Right forelimb (tissue), 1 donor: ENCODE measurements around the gene BNC2.

Experiments used
- DNase-seq: peaks from one replicate; pipeline ENCODE4 v3.0.0-alpha.2; 2018

The BNC2 gene

GRCh38 chr9:16668734-16669295, 201.7 kb downstream of the BNC2 start:
- DNase-seq: no peak

DNA sequence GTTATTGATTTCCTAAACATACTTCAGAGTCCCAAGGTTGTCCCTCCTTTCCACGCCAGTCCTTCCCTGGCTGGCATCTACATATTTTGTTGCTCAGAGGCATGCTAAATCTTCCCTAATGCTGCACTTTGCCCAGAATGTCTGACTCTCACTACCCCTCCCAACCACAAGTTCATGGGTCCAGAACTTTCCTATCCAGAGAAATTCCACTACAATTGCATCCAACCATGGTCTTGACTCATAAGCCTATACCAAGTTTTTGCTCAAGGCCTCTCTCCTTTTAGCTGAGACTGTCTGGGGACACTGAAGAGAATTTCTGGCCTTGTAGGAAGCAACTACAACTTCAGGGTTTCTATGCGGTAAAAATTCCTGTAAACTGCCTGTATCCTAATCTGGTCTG, 206.3 kb downstream of the BNC2 start:
- no peak for DNase-seq

GRCh38 chr9:16661816-16662215, 208.7 kb downstream of the BNC2 start:
- no peak for DNase-seq

GRCh38 chr9:16659096-16659495, 211.4 kb downstream of the BNC2 start:
- DNase-seq: no peak

DNA sequence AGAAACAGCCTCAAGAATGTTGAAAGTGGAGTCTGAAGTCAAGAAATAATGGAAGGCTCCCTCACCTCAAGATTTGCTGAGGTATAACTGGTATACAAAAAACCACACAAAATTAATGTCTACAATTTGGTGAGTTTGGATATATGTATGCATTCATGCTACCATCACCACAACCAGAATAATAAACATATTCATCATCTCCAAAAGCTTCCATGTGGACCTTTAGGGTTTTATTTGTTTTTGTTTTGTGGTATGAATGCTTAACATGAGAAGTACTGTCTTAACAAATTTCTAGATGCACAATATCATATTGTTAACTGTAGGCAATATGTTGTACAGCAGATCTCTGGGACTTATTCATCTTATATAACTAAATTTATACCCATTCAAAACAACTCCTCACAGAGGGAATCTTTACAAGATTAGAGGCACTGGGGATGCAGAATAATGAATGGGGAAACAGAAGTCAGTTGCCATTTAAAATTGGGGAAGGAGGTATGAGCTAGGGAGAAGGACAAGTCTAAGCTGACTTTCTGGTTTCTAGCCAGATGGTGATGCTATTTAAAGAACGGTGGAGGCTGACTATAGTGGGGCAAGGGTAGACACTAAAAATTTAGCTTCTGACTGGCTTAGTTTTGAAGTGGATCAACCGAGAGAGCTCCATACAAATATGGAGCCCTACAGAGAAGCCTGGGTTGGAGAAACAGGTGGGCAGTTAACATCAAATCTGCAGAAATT, 213.9 kb downstream of the BNC2 start:
- no peak for DNase-seq

DNA sequence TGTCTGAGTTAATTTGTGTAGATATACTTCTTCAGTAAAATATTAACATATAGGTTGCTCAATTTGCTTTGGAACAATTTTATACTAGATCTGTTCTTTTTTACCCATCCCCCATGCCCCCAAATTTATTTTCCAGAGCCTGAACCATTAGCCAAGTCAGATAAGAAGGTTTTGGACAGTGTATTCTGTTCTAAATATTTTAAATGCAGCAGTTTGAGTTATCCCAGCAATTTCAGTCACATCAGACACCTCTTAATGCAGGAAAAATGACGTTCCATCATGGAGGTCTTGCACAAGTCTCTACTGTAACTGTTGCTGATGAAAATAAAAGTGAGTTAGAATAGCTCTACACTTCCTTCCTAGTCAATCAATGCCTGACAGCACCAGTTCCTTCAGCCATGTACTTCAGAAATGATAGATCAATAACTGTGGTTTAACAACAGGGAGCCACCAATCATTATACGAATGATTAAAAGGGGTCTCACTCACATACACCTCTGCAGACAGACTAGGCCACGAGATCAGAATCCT, 215.8 kb downstream of the BNC2 start:
- no peak for DNase-seq

- DNase-seq: peak; percentile 62
Observed at GRCh38 chr9:16653491-16654399, 216.7 kb downstream of the BNC2 start.

- no peak for DNase-seq
Observed at GRCh38 chr9:16652582-16652981, 217.9 kb downstream of the BNC2 start.

GRCh38 chr9:16651446-16651964, 219.0 kb downstream of the BNC2 start:
- no peak for DNase-seq

DNA sequence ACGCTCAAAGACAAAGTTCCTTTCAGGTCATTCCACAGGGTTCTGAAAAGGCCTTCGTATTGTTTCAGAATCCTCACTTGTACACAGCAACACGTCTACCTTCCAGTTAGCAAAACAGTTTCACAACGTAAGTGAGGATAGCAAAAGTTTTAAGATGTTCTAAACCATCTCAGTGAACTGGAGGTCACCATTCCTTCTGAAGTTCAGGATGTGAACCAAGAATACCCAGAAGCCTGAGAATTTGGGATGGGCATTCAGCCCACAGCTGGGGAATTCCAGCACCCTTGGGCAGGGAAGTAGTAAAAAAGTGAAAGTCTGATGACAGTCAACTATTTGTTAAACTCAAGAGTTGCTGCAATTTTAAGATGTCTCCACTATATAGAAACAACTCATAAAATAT, 224.5 kb downstream of the BNC2 start:
- no peak for DNase-seq

- DNase-seq: no peak
Observed at GRCh38 chr9:16642421-16643109, 227.9 kb downstream of the BNC2 start.

DNA sequence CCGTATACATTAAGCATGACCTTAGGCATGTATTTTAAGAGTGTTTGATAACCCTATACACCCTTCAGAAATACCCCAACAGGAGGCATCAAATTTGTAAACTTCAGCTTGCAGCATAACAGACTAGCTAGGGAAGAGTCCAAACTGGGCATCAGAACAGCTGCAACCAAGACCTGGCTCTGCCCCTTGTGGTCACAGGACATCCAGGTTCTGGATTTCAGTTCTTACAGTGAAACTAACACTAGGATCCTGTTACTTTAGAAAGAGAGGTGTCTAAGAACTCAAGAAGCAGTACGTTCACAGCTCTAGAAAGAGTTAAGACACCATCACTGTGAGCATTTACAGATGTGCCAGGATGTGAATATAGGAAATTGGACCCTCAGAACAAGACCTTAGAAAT, 229.8 kb downstream of the BNC2 start:
- no peak for DNase-seq

- no peak for DNase-seq
Observed at GRCh38 chr9:16639644-16640043, 230.8 kb downstream of the BNC2 start.

- DNase-seq: no peak
Observed at GRCh38 chr9:16637911-16638310, 232.6 kb downstream of the BNC2 start.

DNA sequence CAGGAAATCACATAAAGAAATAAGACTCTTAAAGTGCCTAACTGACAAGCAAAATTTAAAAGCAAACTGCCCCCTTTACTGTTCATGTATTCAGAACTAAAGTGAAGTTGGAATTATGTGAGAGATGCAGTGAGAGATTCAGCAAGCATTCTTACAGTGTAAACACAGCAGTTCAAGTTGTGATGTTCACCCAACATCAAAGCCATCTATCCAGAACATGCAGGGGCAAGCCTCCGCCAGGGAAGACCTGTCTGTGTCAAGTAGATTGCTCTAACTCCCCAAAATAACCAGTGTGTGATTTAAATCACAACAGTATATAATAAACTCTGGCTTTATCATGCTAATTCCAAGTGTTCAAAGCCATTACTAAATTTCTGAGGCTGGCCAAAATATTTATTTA, 233.3 kb downstream of the BNC2 start:
- no peak for DNase-seq

DNA sequence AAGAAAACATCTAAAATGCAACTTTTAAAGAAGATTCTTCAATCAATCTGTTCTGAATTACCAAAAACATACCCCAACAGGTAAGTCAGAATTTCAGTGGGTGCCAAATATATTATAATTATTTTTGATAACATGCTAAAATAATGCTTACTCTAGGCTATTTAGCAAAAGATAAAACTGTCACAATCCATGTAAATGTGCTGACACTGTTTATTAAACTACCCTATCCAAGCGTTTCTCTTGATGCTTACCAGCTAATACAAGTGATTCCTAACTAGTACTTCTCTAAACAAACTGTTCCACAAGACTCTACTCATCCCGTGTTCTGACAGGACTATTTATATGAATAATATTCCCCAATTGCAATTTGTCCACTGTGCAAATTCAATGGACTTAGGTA, 236.7 kb downstream of the BNC2 start:
- no peak for DNase-seq

- no peak for DNase-seq
Observed at GRCh38 chr9:16628413-16628812, 242.1 kb downstream of the BNC2 start.

DNA sequence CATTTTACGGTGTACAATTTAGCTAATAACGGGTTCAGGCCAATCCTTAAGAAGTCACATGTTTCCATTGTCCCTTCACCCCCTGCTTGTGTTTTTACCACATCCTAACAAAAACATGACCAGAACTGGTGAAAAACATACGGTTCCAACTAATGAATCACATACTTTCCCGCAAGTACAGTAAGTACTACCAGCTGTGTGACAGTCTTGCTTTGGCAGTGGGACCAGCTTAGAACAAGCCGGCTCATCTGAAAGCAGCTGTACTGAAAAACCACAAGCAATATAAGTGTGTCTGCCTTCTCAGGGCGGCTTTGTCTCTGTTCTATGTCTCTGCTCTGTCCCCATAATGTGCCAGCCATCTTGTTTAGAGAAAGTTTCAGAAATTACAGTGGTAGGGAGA, 242.5 kb downstream of the BNC2 start:
- peak; percentile 79 for DNase-seq

DNA sequence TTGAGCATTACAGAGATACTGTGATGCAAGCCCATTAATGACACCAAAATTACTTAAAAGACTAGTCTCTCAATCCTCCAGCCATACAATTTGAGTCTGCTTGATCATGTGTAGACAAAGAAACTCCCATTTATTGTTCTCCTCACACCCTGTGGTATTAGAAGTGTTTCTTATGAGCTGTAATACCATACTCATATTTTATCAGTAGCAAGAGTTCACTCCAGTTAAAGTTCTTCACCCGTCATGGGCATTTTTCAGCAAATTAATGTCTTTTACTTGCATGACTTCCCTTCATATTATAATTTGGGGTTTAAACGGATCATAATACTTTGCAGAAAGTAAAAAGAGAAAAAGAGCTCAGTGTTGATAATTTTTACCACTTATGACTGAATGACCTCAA, 242.9 kb downstream of the BNC2 start:
- no peak for DNase-seq

GRCh38 chr9:16626577-16627130, 243.8 kb downstream of the BNC2 start:
- no peak for DNase-seq

GRCh38 chr9:16625811-16626210, 244.7 kb downstream of the BNC2 start:
- DNase-seq: no peak

DNA sequence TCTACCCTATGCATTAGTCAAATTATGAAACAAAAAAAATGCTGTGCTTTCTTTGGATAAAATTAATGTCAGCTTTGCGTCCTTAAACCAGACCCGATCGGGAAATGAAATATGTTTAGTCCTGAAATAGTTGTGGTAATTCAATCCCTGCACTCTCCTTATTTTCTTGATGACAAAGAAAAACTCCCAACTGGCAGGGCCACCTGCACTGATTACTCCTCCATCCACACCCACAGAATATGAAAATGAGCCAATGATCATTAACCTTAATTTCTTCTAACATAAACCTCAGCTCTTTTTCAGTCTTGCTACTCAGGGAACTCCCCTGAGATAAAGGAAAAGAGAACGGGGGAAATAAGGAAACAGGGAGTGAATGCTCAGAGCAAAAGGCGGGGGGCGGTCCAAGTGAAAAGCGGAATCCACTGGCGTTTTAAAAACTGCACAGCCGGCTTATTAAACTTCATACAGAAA, 245.3 kb downstream of the BNC2 start:
- DNase-seq: no peak
